ENCODE results near the gene PLRG1. TPM values are rescaled to one million over a fixed set of nuclear protein-coding genes. Genes with fewer than 3 reads are reported as not detected.

The PLRG1 gene
- total and polyA plus RNA-seq, 2 experiments from 2014 or later = 72.0 to 84.8 TPM

DNA sequence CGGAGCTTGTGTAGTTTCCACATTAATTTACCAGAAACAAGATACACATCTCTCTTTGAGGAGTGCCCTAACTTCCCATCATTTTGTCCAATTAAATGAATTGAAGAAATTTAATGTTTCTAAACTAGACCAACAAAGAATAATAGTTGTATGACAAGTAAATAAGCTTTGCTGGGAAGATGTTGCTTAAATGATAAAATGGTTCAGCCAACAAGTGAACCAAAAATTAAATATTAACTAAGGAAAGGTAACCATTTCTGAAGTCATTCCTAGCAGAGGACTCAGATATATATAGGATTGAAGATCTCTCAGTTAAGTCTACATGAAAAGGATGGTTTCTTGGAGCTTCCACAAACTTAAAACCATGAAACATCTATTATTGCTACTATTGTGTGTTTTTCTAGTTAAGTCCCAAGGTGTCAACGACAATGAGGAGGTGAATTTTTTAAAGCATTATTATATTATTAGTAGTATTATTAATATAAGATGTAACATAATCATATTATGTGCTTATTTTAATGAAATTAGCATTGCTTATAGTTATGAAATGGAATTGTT, 12.6 kb upstream of the PLRG1 start, which contains the start of gene FGB:
TSS of gene FGB (plus strand) at position 315 of the 558 bp plus-strand sequence. CDS start at position 323, 8 bp downstream.
- in situ Hi-C loops (cut with MboI) = loop anchor here (25.0 kb wide), 1 partner anchor 800 kb away; no protein-coding TSS in a partner anchor
- H3K36me3 ChIP-seq (ENCODE audit: low read depth) = no peaks in the 10 kb centered on the region
- H3K27ac ChIP-seq = no peak within 1 kb of the TSS
- no peaks in the 10 kb centered on the region for H3F3A ChIP-seq (ENCODE audit: insufficient read depth)
- H3K9me2 ChIP-seq (ENCODE audit: insufficient read depth) = no peaks in the 10 kb centered on the region
- no peak for DNase-seq
- H3K79me2 ChIP-seq (ENCODE audit: insufficient read depth) = no peaks in the 10 kb centered on the region
- no peaks in the 10 kb centered on the region for H3K9me3 ChIP-seq (ENCODE audit: low read depth)
- H2AFZ ChIP-seq = no peak within 1 kb of the TSS
- no peak within 1 kb of the TSS for H3K4me2 ChIP-seq (ENCODE audit: unreplicated experiment)
- no peak within 1 kb of the TSS for H3K4me3 ChIP-seq
- 55 to 59% methylated on average over 2 of the region's 2 CpGs for WGBS, 2 experiments (ENCODE audit: low coverage in 1 of 2, low lambda C conversion rate in 2 of 2, missing lambda C conversion rate in 2 of 2)
- TF ChIP-seq EZH2phosphoT487 (IDR thresholded peaks at IDR 0.05; ENCODE audit: insufficient read depth, low read depth) (no peak), EZH2 (IDR thresholded peaks at IDR 0.05; ENCODE audit: insufficient read depth, poor library complexity, severe bottlenecking) (no peak)
- H3K9ac ChIP-seq = no peak within 1 kb of the TSS
- H3K27me3 ChIP-seq (replicated peaks; ENCODE audit: insufficient read depth) = 0 out of 2 replicates have a peak, but pooled peaks cover 9% of the 10 kb centered on the region
- H4K20me1 ChIP-seq (ENCODE audit: insufficient read depth) = no peaks in the 10 kb centered on the region
- 0 out of 2 replicates have a peak, but pooled peaks cover 13% of the 10 kb centered on the region for H3K4me1 ChIP-seq (ENCODE audit: insufficient read depth)

DNA sequence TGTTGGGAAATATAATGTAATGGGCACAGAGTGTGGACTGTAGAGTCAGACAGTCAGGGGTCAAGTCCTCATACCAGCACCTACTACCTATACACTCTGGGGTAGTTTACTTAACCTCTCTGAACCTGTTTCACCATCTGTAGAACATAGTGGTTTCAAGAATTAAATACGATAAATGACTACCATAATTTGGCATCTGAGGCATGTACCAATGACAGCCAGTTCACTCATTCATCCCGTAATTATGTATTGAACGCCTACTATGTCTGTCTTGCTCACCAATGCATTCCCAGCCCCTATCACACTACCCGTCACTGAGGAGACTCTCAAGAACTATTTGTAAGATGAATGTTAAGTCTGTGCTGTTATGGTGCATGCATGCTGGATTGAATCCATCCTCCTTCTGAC, 10.6 kb upstream of the PLRG1 start:
- whole genome bisulfite sequencing, 2 experiments (ENCODE audit: low coverage in 1 of 2, low lambda C conversion rate in 2 of 2, missing lambda C conversion rate in 2 of 2) = 25 to 28% methylated on average over 4 of the region's 4 CpGs
- H3K27ac ChIP-seq = no peak overlapping the region
- no peaks in the 10 kb centered on the region for H3K9me3 ChIP-seq (ENCODE audit: low read depth)
- H2AFZ ChIP-seq = no peak overlapping the region
- H3K36me3 ChIP-seq (ENCODE audit: low read depth) = no peaks in the 10 kb centered on the region
- no peaks in the 10 kb centered on the region for H3F3A ChIP-seq (ENCODE audit: insufficient read depth)
- peak; percentile 62 for DNase-seq
- H3K4me1 ChIP-seq (ENCODE audit: insufficient read depth) = 0 out of 2 replicates have a peak, but pooled peaks cover 13% of the 10 kb centered on the region
- in situ Hi-C loops (cut with MboI) = loop anchor here (25.0 kb wide), 1 partner anchor 801 kb away; no protein-coding TSS in a partner anchor
- no peak for TF ChIP-seq EZH2 (IDR thresholded peaks at IDR 0.05; ENCODE audit: insufficient read depth, poor library complexity, severe bottlenecking)
- TF ChIP-seq EZH2phosphoT487 (IDR thresholded peaks at IDR 0.05; ENCODE audit: insufficient read depth, low read depth) = no peak
- no peaks in the 10 kb centered on the region for H3K9me2 ChIP-seq (ENCODE audit: insufficient read depth)
- H4K20me1 ChIP-seq (ENCODE audit: insufficient read depth) = no peaks in the 10 kb centered on the region
- no peak overlapping the region for H3K4me3 ChIP-seq
- peak overlapping the region; percentile 15 for H3K4me2 ChIP-seq (ENCODE audit: unreplicated experiment)
- 0 out of 2 replicates have a peak, but pooled peaks cover 4% of the 10 kb centered on the region for H3K27me3 ChIP-seq (replicated peaks; ENCODE audit: insufficient read depth)
- no peak overlapping the region for H3K9ac ChIP-seq
- H3K79me2 ChIP-seq (ENCODE audit: insufficient read depth) = no peaks in the 10 kb centered on the region

DNA sequence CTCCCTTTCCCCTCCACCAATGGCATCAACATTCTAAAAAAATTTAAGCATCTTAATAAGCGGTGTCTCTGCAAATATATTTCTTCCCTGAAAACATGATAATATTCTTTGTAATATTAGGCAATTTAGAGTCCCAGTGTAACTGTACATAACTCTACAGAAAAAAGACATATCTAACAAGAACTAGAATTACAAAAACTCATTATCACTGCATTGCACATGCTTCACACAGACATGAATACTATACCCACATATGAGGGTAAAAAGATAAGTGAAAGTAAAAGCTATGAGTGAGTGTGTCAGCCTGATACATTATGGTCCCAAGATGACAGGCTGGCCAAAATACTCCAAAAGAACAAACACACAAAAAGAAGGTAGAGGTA, 10.2 kb upstream of the PLRG1 start:
- H3K9me2 ChIP-seq (ENCODE audit: insufficient read depth) = no peaks in the 10 kb centered on the region
- WGBS, 2 experiments (ENCODE audit: low coverage in 1 of 2, low lambda C conversion rate in 2 of 2, missing lambda C conversion rate in 2 of 2) = 81 to 89% methylated on average over 1 of the region's 1 CpG
- DNase-seq = no peak
- no peaks in the 10 kb centered on the region for H4K20me1 ChIP-seq (ENCODE audit: insufficient read depth)
- H3K9ac ChIP-seq = no peak overlapping the region
- H3F3A ChIP-seq (ENCODE audit: insufficient read depth) = no peaks in the 10 kb centered on the region
- peak overlapping the region; percentile 15 for H3K4me2 ChIP-seq (ENCODE audit: unreplicated experiment)
- no peak overlapping the region for H2AFZ ChIP-seq
- H3K79me2 ChIP-seq (ENCODE audit: insufficient read depth) = no peaks in the 10 kb centered on the region
- H3K4me1 ChIP-seq (ENCODE audit: insufficient read depth) = 0 out of 2 replicates have a peak, but pooled peaks cover 13% of the 10 kb centered on the region
- H3K9me3 ChIP-seq (ENCODE audit: low read depth) = no peaks in the 10 kb centered on the region
- no peak for TF ChIP-seq EZH2 (IDR thresholded peaks at IDR 0.05; ENCODE audit: insufficient read depth, poor library complexity, severe bottlenecking)
- TF ChIP-seq EZH2phosphoT487 (IDR thresholded peaks at IDR 0.05; ENCODE audit: insufficient read depth, low read depth) = no peak
- no peak overlapping the region for H3K27ac ChIP-seq
- H3K4me3 ChIP-seq = no peak overlapping the region
- 0 out of 2 replicates have a peak, but pooled peaks cover 4% of the 10 kb centered on the region for H3K27me3 ChIP-seq (replicated peaks; ENCODE audit: insufficient read depth)
- in situ Hi-C loops (cut with MboI) = loop anchor here (25.0 kb wide), 1 partner anchor 802 kb away; no protein-coding TSS in a partner anchor
- H3K36me3 ChIP-seq (ENCODE audit: low read depth) = no peaks in the 10 kb centered on the region

DNA sequence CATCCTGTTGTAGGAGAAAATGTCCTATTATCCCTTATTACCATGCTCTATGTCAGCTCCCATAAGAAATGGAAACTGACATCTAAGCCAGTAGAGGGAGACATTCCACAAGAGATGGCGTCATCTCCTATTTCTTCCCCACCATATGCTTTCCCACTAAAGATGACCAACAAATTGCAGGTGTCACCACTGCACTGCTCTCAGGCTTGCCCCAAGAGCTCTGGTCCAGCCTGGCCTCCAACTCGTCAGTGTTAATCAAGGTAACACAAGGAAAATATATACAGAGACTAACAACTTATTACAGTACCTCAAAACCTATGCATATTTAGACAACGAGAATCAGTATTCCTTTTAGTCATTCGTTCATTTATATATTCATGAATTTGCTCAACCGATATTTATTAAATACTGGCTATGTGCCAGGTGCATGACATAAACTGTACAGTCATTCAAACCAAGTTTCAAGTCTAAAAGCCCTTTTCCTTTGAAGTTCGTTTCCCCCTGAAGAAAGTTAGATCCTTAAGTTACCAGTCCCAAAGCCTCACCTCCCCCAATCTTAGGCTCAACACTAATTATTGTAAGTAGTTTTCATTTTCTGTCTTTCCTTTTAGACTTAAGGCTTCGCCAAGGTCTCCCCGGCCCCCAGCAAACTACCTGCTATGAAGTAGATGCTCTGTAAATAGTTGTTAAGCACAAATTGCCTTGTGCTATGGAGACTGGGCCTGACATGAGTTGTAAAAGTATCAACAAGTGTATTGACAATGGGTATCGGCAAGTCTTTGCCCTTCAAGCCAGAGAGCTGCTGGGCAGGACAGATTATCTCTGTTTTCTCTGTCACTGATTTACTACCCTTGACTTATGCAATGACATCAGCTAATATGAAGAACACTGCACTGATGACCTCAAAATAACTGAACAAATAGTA, 9.6 kb upstream of the PLRG1 start:
- in situ Hi-C loops (cut with MboI) = loop anchor here (10.0 to 25.0 kb wide), 2 partner anchors 215 to 803 kb away; no protein-coding TSS in a partner anchor
- no peak overlapping the region for H2AFZ ChIP-seq
- 63 to 64% methylated on average over 9 of the region's 9 CpGs for WGBS, 2 experiments (ENCODE audit: low coverage in 1 of 2, low lambda C conversion rate in 2 of 2, missing lambda C conversion rate in 2 of 2)

More for the DNA sequence above, 9.6 kb upstream of the PLRG1 start:
- Histone ChIP-seq H3K27ac (no peak overlapping the region), H3K4me1 (ENCODE audit: insufficient read depth) (0 out of 2 replicates have a peak, but pooled peaks cover 13% of the 10 kb centered on the region), H3K36me3 (ENCODE audit: low read depth) (no peaks in the 10 kb centered on the region), H3K9me3 (ENCODE audit: low read depth) (no peaks in the 10 kb centered on the region), H3K4me2 (ENCODE audit: unreplicated experiment) (no peak overlapping the region), H3K9ac (no peak overlapping the region), H3K79me2 (ENCODE audit: insufficient read depth) (no peaks in the 10 kb centered on the region), H3K27me3 (replicated peaks; ENCODE audit: insufficient read depth) (0 out of 2 replicates have a peak, but pooled peaks cover 2% of the 10 kb centered on the region), H3F3A (ENCODE audit: insufficient read depth) (no peaks in the 10 kb centered on the region), H3K4me3 (no peak overlapping the region), H3K9me2 (ENCODE audit: insufficient read depth) (no peaks in the 10 kb centered on the region), H4K20me1 (ENCODE audit: insufficient read depth) (no peaks in the 10 kb centered on the region)
- peak; percentile 67 for DNase-seq
- TF ChIP-seq EZH2 (IDR thresholded peaks at IDR 0.05; ENCODE audit: insufficient read depth, poor library complexity, severe bottlenecking) = no peak
- no peak for TF ChIP-seq EZH2phosphoT487 (IDR thresholded peaks at IDR 0.05; ENCODE audit: insufficient read depth, low read depth)
